Measurements from ENCODE around the gene DYNLT1.

DNA sequence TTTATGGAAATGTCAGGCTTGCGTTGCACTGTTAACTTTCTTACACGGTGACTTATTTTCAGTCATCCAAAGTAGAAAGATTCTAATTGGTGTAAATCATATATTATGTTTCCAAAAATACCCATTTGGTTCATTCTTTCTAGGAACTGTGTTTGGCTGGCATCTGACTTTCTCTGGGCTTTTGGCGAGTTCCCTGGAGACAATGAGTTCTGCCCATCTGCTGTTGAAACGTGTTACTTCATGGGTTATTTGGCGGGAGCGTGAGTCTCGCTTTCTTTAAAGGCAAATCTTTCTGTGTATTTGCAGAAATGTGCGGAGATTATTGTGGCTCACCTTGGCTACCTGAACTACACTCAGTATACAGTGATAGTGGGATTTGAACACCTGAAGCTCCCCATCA is 55.2 kb downstream of the DYNLT1 start:
- TF ChIP-seq, protein P1, sequence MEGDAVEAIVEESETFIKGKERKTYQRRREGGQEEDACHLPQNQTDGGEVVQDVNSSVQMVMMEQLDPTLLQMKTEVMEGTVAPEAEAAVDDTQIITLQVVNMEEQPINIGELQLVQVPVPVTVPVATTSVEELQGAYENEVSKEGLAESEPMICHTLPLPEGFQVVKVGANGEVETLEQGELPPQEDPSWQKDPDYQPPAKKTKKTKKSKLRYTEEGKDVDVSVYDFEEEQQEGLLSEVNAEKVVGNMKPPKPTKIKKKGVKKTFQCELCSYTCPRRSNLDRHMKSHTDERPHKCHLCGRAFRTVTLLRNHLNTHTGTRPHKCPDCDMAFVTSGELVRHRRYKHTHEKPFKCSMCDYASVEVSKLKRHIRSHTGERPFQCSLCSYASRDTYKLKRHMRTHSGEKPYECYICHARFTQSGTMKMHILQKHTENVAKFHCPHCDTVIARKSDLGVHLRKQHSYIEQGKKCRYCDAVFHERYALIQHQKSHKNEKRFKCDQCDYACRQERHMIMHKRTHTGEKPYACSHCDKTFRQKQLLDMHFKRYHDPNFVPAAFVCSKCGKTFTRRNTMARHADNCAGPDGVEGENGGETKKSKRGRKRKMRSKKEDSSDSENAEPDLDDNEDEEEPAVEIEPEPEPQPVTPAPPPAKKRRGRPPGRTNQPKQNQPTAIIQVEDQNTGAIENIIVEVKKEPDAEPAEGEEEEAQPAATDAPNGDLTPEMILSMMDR (IDR thresholded peaks at IDR 0.05) = no peak
- no peak for TF ChIP-seq POLR2A (IDR thresholded peaks at IDR 0.05)

Data from Peyer's patch (tissue), 4 donors.